ENCODE measurements around the gene ARHGEF17.

DNA sequence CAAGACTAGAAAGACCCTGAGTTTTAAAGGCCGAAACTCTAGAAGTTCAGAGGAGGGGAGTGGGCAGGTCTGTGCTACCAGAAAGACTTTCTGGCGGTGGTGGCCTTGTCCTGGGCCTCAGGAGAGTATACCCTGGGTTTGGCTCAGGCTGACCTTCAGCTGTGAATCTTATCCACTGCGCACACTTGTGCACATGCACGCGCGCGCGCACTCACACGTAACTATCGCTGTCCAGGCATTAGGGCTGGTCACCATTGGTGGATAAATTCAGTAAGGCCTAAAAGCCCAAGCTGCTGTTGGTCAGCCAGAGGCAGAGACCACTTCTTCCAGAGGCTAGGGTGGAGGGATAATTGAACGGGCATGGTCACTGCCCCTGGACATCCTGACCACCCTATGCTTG lies 25.1 kb downstream of the ARHGEF17 start:
- TF ChIP-seq ZC3H10 (CRISPR knock-in tag; IDR thresholded peaks at IDR 0.05) (no peak), ARNTL (CRISPR knock-in tag; IDR thresholded peaks at IDR 0.05; ENCODE audit: borderline replicate concordance, low read depth) (no peak), ZNF70 (CRISPR knock-in tag; IDR thresholded peaks at IDR 0.05) (no peak), RARB (CRISPR knock-in tag; IDR thresholded peaks at IDR 0.05) (no peak), ZFP30 (CRISPR knock-in tag; IDR thresholded peaks at IDR 0.05) (no peak), CSDC2 (CRISPR knock-in tag; IDR thresholded peaks at IDR 0.05) (no peak), ZNF8 (CRISPR knock-in tag; IDR thresholded peaks at IDR 0.05) (no peak), ZNF565 (CRISPR knock-in tag; conservative IDR thresholded peaks at IDR 0.05; ENCODE audit: low read depth) (no peak), PATZ1 (CRISPR knock-in tag; IDR thresholded peaks at IDR 0.05; ENCODE audit: borderline replicate concordance) (no peak)

Data from SK-N-SH treated with all-trans-retinoic acid at 6 μM for 48 hours (cell line).